Ovary (tissue), 9 donors: ENCODE data around the gene NLE1. TPM values are rescaled to one million over a fixed set of nuclear protein-coding genes. Genes with fewer than 3 reads are reported as not detected.

Experiments
- DNase-seq, 5 donors: peaks; one replicate each; pipeline ENCODE4 v3.0.0-alpha.2; 2019 to 2020
- H3K27ac ChIP-seq, 2 donors: fragments of 200-600 bp; one replicate each; pipeline versions ENCODE4 v1.5.1 to v1.8.0; 2019 to 2022
- H3K27me3 ChIP-seq: fragments of 200-600 bp; one replicate; pipeline ENCODE4 v1.8.0; 2022
- H3K36me3 ChIP-seq: fragments of 200-600 bp; sonication (generic); one replicate; pipeline ENCODE4 v1.5.1; 2019
- H3K4me1 ChIP-seq: one replicate; pipeline ENCODE4 v1.8.1; 2013; ENCODE audit warnings: mild to moderate bottlenecking, moderate library complexity; ENCODE audit not compliant: insufficient read depth
- H3K4me3 ChIP-seq: fragments of 200-600 bp; sonication (generic); one replicate; pipeline ENCODE4 v1.5.1; 2017
- H3K9me3 ChIP-seq, 2 donors: fragments of 200-600 bp in 1 of 2; sonication (generic) in 1 of 2; one replicate each; pipeline versions ENCODE4 v1.5.1 to v1.8.1; 2013 to 2019; ENCODE audit warnings: mild to moderate bottlenecking in 1 of 2, moderate library complexity in 1 of 2
- CTCF ChIP-seq, 3 donors: fragments of 450-650 bp in 2 of 3; fragments of 200-600 bp in 1 of 3; IDR thresholded peaks; one replicate each; pipeline versions ENCODE4 v1.5.1 to v1.8.0; 2016 to 2022; ENCODE audit warnings: antibody characterized with exemption in 3 of 3, mild to moderate bottlenecking in 1 of 3
- EP300 ChIP-seq: sonication (generic); formaldehyde crosslinking; IDR thresholded peaks from one replicate; pipeline ENCODE4 v1.6.1; 2017; ENCODE audit warnings: antibody characterized with exemption
- POLR2A ChIP-seq: fragments of 450-650 bp; IDR thresholded peaks from one replicate; pipeline ENCODE4 v1.6.1; 2017; ENCODE audit warnings: antibody characterized with exemption, mild to moderate bottlenecking, moderate library complexity
- WGBS, 3 donors: extraction: QIAGEN DNeasy Blood & Tissue Kit in 1 of 3; methylation state at CpG; one replicate each; pipeline versions ENCODE4 v1.1.5 to v1.1.7; 2013 to 2017; 5-methylcytosine and 5-hydroxymethylcytosine counted together
- intact Hi-C, 4 donors: fragments of 100-400 bp; cut with DNase I; formaldehyde crosslinking; loops; one replicate each; pipeline versions ENCODE4 v1.11.0 to v1.15.1; 2022 to 2023
- polyA plus RNA-seq, 2 donors: library from polyadenylated mRNA; stranded (reverse); fragments of 200-250 nt in 1 of 2; fragments of 350-450 nt in 1 of 2; fragmentation: Illumina TruSeq in 1 of 2; extraction: RNeasy Lipid Tissue Mini Kit (QIAGEN cat#74804) in 1 of 2; gene quantifications; one replicate each; pipeline ENCODE4 v1.2.3, GENCODE V29; 2013 to 2014
- total RNA-seq, 7 donors: library from RNA; depleted of rRNA in 2 of 7; stranded (reverse); fragments of >200 nt in 2 of 7; fragmentation: NEBNext Ultra II Directional in 3 of 7; extraction: Animal tissue kit (Norgen Biotek cat#: 25700) in 3 of 7; gene quantifications; one replicate each; pipeline versions ENCODE4 v1.1.0 to v1.2.4, GENCODE V29; 2016 to 2023
- donor health status: DM: no; HTN: no; CAD: no; lungs with moderate emphysema.
- donor health status: DM: no; HTN: no; CAD: no.
- donor health status: Bipolar disorder and iron deficiency.
- donor health status: DM: yes; HTN: yes; CAD: no.
- donor health status: DM: no; HTN: no; CAD: no.
- donor health status: DM: yes; HTN: yes; CAD: no.

NLE1 gene
- total and polyA plus RNA-seq, 9 donors: 10.6 to 26.5 (median 18.2) TPM

DNA sequence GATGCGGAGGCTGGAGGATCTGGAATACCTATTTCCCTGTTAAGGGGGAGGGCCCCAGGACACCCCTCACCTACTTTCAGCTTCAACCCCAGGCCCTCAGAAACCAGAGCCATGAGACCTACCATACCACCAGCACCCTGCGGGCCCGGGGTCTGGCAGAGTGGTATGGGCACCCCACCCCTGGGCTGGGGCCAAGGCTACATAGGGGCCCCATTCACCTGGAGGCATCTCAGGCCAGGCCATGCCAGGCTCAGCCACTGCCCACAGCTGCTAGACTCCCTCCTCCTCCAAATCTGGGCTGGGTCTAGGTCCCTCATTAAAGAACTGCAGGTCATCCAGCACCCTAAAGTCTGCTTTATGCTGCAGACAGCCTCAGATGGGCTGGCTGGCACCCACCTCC, 11.7 kb downstream of the NLE1 start:
- no peaks in the 10 kb centered on the region for H3K9me3 ChIP-seq
- no peak overlapping the region for H3K4me3 ChIP-seq
- no peaks in the 10 kb centered on the region for H3K27me3 ChIP-seq
- H3K27ac ChIP-seq: no peak overlapping the region
- no peak for TF ChIP-seq EP300
- no peak for TF ChIP-seq CTCF (IDR thresholded peaks at IDR 0.05)
- TF ChIP-seq POLR2A: no peak
- WGBS, 3 donors: 87 to 96% (median 91%) methylated on average over 3 of the region's 3 CpGs
- intact Hi-C loops: no loop called here
- H3K36me3 ChIP-seq: no peaks in the 10 kb centered on the region
- no peaks in the 10 kb centered on the region for H3K4me1 ChIP-seq
- no peak for DNase-seq

GRCh38 chr17:35129973-35130351, 12.1 kb downstream of the NLE1 start:
- Histone ChIP-seq H3K27me3 (no peaks in the 10 kb centered on the region), H3K9me3 (no peaks in the 10 kb centered on the region), H3K4me1 (no peaks in the 10 kb centered on the region), H3K4me3 (no peak overlapping the region), H3K36me3 (no peaks in the 10 kb centered on the region), H3K27ac (no peak overlapping the region)
- intact Hi-C loops: loop anchor here in 1 of 4 donors (10.0 kb wide), 1 partner anchor 705 kb away; no protein-coding TSS in a partner anchor
- WGBS, 3 donors: 89 to 98% (median 94%) methylated on average over 5 of the region's 5 CpGs
- TF ChIP-seq EP300: no peak
- no peak for TF ChIP-seq CTCF (IDR thresholded peaks at IDR 0.05)
- TF ChIP-seq POLR2A: no peak
- DNase-seq: no peak

DNA sequence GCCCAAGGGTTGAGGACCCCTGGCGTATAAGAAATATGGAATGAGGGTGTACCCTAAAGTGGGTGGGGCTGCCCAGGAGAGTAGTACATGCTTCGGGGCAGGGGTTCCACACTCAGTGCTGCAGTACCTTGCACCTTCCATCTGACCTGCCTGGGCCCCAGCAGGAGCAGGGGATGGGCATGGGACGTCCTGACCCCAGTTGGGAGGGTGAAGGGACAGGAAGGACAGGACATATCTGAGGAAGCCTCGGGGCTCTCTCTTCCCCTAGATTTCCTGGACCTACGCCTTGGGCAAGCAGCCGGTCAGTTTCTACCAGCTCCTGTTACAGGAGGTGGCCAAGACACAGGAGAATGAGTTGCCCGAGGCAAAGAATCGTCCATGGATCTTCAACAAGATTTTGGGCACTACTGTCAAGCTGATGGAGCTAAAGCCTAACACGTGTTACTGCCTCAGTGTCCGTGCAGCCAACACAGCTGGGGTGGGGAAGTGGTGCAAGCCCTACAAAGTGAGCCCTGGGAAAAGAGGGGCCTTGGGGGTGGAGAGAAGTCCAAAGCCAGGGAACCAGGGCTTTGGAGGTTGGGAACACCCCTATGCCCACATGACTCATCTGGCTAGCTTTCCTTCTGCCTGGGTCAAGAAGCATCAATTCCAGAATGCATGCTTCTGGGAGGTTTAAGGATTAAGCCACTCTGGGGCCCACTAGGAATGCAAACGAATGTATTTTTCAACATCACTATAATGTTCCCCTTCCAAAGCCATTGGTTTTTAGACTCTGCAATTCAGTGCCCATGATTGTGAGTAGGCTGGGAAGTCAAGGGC, 12.7 kb downstream of the NLE1 start:
- TF ChIP-seq CTCF (IDR thresholded peaks at IDR 0.05) (no peak), POLR2A (no peak), EP300 (no peak)
- DNase-seq: no peak
- Histone ChIP-seq H3K27me3 (no peaks in the 10 kb centered on the region), H3K27ac (no peak overlapping the region), H3K9me3 (no peaks in the 10 kb centered on the region), H3K4me3 (no peak overlapping the region), H3K36me3 (no peaks in the 10 kb centered on the region), H3K4me1 (no peaks in the 10 kb centered on the region)
- WGBS, 3 donors: 73 to 86% (median 76%) methylated on average over 11 of the region's 11 CpGs
- intact Hi-C loops: loop anchor here in 1 of 4 donors (10.0 kb wide), 1 partner anchor 705 kb away; no protein-coding TSS in a partner anchor

- Histone ChIP-seq H3K27me3 (no peaks in the 10 kb centered on the region), H3K36me3 (no peaks in the 10 kb centered on the region), H3K27ac (no peak overlapping the region), H3K4me3 (no peak overlapping the region), H3K9me3 (no peaks in the 10 kb centered on the region), H3K4me1 (no peaks in the 10 kb centered on the region)
- DNase-seq: peak in 1 of 5 donors; percentile 25
- intact Hi-C loops: loop anchor here in 1 of 4 donors (10.0 kb wide), 1 partner anchor 703 kb away; no protein-coding TSS in a partner anchor
- TF ChIP-seq POLR2A: no peak
- WGBS, 3 donors: 75 to 79% (median 77%) methylated on average over 11 of the region's 11 CpGs
These were observed 14.2 kb downstream of the NLE1 start for GRCh38 chr17:35127751-35128514.
